GM19193 (cell line): Measurements from ENCODE around the gene CD300LD.

Experiments
- POLR2A ChIP-seq: IDR thresholded peaks from 4 replicates; pipeline ENCODE4 v1.6.1; 2011; ENCODE audit not compliant: insufficient read depth, insufficient read length; ENCODE audit errors: extremely low read depth

Gene CD300LD

DNA sequence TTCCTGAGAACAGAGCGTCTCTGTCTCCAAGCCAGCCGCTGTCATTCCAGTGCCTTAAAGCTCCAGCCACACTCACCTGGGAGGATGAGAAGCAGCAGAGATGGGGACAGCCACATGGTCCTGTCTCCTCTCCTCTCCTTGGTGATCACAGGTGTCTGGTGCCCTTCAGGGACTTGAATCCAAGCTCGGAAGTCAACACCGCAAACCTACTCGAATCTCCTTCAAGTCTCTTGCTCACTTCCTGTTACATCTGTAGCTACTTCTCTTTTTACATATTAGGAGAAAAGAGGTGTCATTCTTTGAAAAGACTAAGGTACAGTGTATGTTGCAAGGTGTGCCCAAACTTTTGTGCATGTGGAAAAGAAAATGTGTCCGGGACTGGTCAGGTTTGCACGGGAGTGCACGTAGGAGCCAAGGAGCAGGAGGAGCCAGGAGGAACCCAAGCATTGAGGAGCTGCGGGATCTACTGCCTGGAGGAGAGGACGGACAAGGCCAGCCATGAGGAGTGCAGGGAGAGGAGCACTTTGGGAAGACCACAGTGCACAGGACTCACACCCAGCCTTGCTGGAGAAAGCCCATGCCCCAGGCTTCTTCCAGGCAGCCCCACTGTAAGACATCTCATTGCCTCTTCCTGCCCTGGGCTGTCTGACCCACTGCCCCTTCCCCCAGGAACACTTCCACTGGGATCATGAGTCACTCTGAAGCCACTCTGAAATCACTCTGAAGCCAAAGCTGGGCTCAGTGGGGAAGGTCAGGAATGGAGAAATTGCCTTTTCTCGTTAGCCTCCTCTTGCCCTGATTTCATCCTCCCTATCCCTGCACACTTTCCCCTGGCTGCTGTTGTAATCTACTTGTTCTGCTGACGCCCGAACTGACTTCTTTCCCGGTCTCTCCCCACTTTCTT is at the start of gene CD300LD:
Gene CD300LD, minus strand, starts transcription at position 197 of the 904 bp plus-strand sequence. Its CDS starts 81 bp downstream, at position 116.
- no peak for TF ChIP-seq POLR2A

DNA sequence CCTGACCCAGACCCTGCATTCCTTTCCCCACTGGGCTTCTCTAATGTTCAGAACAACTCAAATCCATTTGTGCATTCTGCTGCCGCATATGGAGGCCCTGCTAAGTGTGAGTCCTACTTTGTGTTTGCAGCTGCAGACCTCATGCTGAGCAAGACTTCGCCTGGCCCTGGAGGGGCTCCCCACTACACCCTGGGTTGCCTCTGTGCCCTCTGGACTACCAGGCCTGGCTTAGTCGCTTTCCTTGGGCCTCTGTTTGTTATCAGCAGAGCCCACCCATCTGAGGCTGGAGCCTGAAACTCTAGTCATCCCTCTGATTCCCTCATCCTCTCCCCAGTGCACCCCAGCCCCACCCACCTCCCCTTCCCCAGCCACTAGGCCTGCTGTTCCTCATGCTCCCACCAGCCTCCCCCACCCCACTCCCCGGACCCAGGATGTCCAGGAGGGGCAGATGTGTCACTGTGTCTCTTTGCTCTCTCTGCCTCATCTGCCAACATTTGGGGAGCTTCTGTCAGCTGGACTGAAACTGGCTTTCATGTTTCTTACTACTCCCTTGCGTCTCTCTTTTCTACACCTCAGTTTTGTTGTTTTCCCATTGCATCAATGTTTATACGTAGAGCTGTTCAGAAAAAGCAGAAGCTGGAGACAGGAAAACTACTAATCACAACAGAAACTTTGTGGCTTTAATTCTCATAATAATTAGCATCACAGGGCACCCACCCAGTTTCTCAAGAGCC is 49.3 kb upstream of the CD300LD start:
- no peak for TF ChIP-seq POLR2A

DNA sequence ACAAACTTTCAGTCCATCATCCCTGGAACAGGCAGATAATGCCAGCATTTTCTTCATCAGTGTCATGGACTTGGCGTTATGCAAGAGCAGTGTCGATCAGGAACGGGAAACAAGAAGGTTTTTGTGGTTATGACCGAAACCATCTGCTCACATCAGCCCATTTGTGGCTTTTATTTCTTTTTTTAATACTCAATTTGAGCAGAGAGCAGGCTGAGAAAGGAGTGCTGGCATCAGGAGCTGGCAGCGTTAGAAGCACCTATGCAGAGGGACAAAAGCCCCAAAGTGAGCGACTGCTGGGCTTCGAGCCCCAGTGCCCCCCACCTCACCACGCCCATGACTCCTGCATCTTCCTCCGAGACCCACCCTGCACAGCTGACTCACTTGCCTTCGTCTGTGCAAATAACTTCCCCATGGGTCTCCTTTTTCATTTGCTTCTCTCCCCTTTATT is 47.6 kb upstream of the CD300LD start:
- no peak for TF ChIP-seq POLR2A

DNA sequence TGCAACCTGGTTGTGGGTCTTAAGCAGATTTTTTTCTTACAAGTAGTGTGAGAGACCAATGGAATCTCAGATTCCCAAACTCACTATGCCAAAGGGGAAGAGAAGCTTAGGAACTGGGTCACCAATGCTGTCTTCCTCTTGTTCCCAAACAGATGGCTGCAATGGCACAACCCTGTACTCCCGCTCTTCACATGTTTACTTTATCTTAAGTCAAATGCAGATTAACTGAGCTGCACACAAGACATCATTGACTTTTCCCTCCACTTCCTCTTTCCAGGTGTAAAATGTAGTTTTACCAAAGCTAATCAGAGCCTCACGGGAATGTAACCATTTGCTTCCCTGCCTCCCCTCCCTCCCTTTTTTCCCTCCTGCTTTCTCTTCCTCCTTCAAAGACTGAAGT is 45.8 kb upstream of the CD300LD start:
- TF ChIP-seq POLR2A: no peak

DNA sequence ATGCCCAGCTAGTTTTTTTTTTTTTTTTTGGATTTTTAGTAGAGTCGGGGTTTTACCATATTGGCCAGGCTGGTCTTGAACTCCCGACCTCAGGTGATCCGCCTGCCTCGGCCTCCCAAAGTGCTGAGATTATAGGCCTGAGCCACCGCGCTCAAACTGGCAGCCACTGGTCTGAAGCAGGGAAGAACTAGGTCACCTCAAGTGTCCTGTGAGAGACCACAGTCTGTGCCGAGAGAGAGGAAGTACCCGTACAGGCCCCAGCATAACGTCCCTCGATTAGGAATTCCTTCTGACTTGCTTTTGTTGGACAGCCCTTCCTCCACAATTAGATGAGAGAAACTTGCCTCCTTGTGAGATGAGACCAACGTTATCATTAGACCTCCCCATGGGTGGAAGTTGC is 45.2 kb upstream of the CD300LD start:
- no peak for TF ChIP-seq POLR2A

DNA sequence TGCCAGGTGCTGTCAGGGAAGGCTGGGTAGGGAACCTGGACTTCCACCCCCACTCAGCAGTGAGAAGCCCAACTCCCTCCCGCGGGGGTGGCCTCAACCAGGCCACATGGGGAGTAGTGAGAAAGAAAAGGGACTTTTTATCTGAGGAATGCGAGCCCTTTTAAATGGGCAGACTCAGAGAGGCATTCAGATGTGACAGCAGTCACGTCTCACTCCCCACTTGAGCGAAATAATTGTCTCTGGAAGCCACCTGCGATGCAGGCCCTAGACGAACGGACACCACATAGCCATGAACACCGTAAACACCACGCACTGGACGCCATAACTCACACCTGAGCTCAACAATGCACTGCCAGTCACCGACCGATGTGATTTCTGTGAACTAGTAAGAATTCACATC is 43.3 kb upstream of the CD300LD start:
- TF ChIP-seq POLR2A: no peak

DNA sequence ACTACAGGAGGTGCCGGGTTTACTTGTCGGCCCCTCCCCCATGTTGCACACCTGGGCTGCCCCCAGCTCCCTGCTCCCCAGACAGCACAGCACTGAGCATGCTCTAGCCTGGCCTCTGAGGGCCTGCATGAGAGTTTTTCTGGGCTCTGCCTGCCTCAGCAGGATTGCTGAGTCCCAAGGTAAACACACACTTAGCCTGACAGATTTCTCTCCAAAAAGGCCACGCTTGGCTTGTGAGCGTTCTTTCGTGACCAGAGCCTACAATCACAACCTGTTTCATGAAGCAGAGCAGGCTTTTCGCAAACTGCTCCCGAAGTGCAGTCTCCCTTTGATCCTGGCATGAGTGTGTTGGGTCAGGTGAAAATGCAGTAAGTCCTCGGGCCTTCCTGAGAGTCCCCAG is 41.2 kb upstream of the CD300LD start:
- TF ChIP-seq POLR2A: no peak

DNA sequence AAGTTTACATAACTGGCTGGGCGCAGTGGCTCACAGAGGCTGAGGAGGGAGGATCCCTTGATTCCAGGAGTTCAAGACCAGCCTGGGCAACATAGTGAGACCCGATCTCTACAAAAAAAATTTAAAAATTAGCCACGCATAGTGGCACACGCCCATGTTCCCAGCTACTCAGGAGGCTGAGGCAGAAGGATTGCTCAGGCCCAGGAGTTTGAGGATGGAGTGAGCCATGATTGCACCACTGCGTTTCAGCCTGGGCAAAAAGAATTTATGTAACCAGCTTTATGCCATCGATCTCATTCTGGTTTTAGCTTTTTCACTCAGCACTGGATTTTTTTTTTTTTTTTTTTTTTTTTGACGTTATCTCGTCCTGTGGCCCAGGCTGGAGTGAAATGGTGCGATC is 40.5 kb upstream of the CD300LD start:
- TF ChIP-seq POLR2A: no peak

DNA sequence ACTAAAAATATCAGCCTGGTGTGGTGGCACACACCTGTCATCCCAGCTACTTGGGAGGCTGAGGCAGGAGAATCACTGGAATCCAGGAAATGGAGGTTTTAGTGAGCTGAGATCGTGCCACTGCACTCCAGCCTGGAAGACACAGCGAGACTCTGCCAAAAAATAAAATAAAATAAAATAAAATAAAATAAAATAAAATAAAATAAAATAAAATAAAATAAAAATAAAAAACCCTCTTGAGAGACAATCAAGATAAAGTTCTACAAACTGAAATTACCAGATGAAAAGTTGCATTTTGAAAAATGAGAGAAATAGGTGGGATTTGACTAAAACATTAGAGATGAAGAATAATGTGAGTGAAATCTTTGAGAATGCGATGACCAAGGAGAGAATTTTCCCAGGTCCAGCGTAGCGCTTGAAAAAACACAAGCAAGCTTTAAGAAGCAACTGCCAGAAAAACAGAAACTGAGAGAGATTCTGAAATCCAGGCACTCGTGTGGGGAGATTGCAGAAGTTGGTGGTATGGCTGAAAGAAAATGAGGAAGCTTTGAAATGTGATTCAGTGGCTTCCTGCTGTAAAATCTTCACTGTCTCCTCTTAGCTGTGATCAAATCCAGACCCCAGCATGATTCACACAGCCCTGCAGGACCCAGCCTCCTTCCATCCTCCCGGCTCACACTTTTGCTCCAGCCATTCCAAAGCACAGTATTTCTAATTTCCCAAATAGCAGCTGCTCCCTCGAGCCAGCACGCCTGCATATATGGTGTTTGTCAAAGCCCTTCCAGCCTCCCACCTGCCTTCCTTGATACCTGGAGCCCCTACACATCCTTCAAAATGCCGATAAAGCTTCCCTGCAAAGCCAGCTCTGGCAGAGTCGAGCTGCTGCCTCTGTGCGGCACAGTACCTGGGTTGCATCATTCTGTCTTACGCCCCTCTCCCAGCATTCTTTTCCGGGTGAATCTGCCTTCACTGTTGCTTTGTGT is 39.7 kb upstream of the CD300LD start:
- no peak for TF ChIP-seq POLR2A

DNA sequence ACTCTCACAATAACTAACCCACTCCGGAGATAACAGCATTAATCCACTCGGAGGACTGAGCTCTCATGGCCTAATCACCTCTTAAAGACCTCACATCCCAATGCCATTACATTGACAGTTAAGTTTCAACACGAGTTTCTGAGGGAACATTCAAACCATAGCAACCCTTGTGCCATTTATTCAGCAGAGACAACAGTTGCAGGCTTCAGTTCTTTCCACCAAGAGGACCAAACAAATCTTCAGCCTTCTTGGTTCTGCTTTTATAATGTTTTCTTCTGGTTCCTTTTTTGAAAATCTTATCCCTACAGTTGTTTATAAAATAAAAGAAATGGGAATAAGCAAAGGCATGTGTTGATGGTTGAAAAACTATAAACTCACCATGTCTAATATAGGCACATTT is 33.6 kb upstream of the CD300LD start:
- TF ChIP-seq POLR2A: no peak

DNA sequence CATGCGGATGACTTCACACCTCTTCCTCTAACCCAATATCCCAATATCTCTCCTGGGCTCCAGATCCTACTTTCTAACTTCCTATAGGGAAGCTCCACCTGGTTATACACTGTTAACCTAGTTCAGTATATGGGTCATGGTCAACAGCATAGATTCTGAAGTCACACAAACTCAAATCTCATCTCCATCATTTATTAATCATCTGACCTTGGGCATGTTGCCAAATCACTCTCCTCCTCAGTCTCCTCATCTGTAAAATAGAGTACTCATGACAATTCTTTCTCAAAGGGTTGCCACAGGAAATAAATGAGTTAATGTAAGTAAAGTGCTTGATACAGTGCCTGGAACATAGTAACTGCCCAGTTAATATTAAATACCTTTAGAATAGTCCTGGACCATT is 32.0 kb upstream of the CD300LD start:
- no peak for TF ChIP-seq POLR2A

DNA sequence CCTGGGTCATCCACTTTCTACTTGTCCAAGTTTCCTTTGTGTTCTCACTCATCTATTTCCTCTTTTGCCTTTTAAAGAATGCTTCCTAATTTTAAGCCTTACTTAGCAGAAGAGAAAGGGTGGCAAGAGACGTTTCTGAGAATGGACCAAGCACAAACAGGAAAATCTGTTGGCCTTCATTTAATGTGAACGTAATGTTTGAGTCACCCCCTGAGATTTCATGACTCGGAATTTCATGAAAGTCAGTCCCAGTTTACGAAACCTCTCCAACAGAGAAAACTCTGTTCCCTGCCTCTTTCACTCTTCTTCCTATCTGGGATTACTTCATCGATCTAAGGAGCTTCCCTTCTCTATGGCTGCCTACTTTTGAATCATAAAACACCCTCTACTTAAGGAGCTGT is 31.6 kb upstream of the CD300LD start, which contains the start of gene CD300E:
Gene CD300E, minus strand, starts transcription at position 46 of the 401 bp plus-strand sequence. CDS start 117 bp downstream, outside the sequence.
- no peak for TF ChIP-seq POLR2A

DNA sequence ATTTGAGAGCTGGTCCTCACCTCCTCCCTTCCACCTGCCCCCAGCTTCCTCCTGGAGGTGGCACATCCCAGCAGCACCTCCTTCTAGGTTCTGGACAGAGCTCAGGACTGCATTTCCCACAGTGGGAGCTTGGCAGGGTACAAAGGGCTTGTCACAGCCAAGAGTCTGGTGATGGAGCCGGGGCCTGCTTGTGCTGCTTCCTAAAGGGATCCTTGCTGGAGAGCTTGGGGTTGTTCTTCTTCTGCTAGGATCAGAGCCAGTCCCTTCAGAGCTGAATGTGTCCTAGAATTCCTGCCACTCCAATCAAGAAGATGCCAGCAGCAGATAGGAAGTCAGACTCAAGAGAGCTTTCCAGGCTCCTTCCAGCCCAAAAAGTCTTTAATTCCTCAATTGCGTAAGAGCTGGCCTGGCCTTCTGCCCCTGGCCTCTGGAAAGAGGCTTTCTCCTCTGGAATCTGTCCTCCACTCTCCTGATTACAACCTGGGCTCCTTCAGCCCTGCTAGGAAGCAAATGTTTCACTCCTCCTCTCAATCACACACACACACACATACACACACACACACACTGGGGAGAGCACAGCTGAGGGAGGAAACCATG is 27.1 kb upstream of the CD300LD start:
- no peak for TF ChIP-seq POLR2A

DNA sequence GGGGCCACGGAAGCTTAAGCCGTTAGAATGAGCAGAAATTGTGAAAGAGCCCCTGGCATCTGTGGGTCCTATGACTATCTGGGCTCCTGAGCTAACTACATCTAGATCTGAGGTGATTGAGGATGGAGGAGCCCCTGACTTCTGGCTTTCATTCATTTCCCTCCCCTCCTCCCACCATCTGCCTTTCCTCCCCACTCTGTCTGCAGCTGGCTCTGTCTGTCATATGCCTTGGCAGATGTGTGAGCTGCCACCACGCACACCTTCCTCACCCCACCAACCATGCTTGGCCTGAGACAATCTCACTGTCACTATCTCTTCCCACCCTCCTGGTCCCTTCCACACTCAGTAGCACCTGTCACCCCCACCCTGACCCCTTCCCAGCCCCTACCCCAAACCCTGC is 26.4 kb upstream of the CD300LD start:
- TF ChIP-seq POLR2A: no peak
